Endothelial cell (in vitro differentiated cells): Measurements from ENCODE around the gene WDR37. TPM values are rescaled to one million over a fixed set of nuclear protein-coding genes. Genes with fewer than 3 reads are reported as not detected.

Source experiments
- DNase-seq: peaks from one replicate; pipeline ENCODE4 v3.0.0; 2021; ENCODE audit warnings: low spot score
- H3K27ac Mint-ChIP-seq: one replicate; pipeline ENCODE4 v1.8.0; 2021; ENCODE audit warnings: mixed read lengths, inconsistent platforms; ENCODE audit not compliant: unreplicated experiment
- H3K27me3 Mint-ChIP-seq: one replicate; pipeline ENCODE4 v1.8.0; 2021; ENCODE audit warnings: mild to moderate bottlenecking, moderate library complexity, mixed read lengths, inconsistent platforms; ENCODE audit not compliant: unreplicated experiment
- H3K36me3 Mint-ChIP-seq: one replicate; pipeline ENCODE4 v1.8.0; 2021; ENCODE audit warnings: mild to moderate bottlenecking, low read depth, mixed read lengths, inconsistent platforms; ENCODE audit not compliant: unreplicated experiment
- H3K4me1 Mint-ChIP-seq: one replicate; pipeline ENCODE4 v1.8.0; 2021; ENCODE audit warnings: mild to moderate bottlenecking, mixed read lengths, inconsistent platforms; ENCODE audit not compliant: unreplicated experiment
- H3K4me3 Mint-ChIP-seq: one replicate; pipeline ENCODE4 v1.8.0; 2021; ENCODE audit warnings: mild to moderate bottlenecking, mixed read lengths, inconsistent platforms; ENCODE audit not compliant: unreplicated experiment
- H3K9me3 Mint-ChIP-seq: one replicate; pipeline ENCODE4 v1.8.0; 2021; ENCODE audit warnings: mixed read lengths, inconsistent platforms; ENCODE audit not compliant: unreplicated experiment
- total RNA-seq: library from RNA; stranded (reverse); fragmentation: NEBNext Ultra II Directional; extraction: Animal tissue kit (Norgen Biotek cat#: 25700); gene quantifications from one replicate; pipeline ENCODE4 v1.2.1, GENCODE V29; 2021; ENCODE audit not compliant: unreplicated experiment
- TF ChIP-seq, protein P1 (sequence below): fragments of 200-600 bp; sonication (generic); IDR thresholded peaks from one replicate; pipeline ENCODE4 v1.5.0; 2021; ENCODE audit warnings: antibody characterized with exemption; ENCODE audit not compliant: unreplicated experiment

The WDR37 gene
- total RNA-seq, 1 donor from 2014 or later, result 32.6 TPM

DNA sequence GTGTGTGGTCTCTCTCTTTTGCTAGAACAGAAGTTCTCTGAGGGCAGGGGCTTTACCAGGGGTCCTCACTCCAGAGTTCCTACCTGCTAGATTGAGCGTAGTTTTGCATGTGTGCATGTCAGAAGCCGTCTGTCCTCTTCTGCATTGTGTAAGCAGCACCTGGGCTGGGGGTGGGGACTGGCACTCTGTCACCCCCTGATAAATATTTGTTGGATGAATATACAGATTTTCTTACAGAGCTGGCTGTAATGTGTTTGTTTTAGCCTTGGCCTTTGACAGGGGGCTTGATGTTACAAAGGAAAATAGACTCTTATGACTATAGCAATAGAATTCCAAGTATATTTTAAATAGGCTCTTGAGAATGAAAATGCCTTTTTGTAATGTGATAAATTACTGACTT, 46.6 kb downstream of the WDR37 start:
- Mint-ChIP-seq H3K9me3 (no peaks in the 10 kb centered on the region), H3K27ac (no peak overlapping the region), H3K27me3 (peaks cover 6% of the 10 kb centered on the region), H3K4me3 (no peak overlapping the region), H3K4me1 (peaks cover 17% of the 10 kb centered on the region), H3K36me3 (peaks cover 66% of the 10 kb centered on the region)
- TF ChIP-seq, protein P1, sequence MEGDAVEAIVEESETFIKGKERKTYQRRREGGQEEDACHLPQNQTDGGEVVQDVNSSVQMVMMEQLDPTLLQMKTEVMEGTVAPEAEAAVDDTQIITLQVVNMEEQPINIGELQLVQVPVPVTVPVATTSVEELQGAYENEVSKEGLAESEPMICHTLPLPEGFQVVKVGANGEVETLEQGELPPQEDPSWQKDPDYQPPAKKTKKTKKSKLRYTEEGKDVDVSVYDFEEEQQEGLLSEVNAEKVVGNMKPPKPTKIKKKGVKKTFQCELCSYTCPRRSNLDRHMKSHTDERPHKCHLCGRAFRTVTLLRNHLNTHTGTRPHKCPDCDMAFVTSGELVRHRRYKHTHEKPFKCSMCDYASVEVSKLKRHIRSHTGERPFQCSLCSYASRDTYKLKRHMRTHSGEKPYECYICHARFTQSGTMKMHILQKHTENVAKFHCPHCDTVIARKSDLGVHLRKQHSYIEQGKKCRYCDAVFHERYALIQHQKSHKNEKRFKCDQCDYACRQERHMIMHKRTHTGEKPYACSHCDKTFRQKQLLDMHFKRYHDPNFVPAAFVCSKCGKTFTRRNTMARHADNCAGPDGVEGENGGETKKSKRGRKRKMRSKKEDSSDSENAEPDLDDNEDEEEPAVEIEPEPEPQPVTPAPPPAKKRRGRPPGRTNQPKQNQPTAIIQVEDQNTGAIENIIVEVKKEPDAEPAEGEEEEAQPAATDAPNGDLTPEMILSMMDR, result no peak
- DNase-seq, result no peak

DNA sequence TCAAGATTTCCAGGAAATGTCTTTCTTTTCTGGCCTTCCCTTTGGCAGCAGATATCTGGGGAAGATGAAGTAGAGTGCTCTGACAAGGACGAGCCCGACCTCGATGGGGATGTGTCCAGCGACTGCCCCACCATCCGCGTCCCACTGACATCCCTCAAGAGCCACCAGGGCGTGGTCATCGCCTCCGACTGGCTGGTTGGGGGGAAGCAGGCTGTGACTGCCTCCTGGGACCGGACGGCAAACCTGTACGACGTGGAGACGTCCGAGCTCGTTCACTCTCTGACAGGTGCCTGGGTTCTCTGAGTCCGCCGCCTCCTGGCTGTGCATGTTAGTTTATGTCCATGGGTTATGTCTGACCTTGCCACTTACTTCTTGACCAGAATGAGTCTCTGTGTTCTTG, 47.4 kb downstream of the WDR37 start:
- peaks cover 9% of the 10 kb centered on the region for H3K27me3 Mint-ChIP-seq
- no peaks in the 10 kb centered on the region for H3K9me3 Mint-ChIP-seq
- TF ChIP-seq, protein P1, result no peak
- no peak for DNase-seq
- no peak overlapping the region for H3K27ac Mint-ChIP-seq
- H3K4me1 Mint-ChIP-seq, result peaks cover 17% of the 10 kb centered on the region
- H3K4me3 Mint-ChIP-seq, result peak overlapping the region; percentile 7
- H3K36me3 Mint-ChIP-seq, result peaks cover 72% of the 10 kb centered on the region

DNA sequence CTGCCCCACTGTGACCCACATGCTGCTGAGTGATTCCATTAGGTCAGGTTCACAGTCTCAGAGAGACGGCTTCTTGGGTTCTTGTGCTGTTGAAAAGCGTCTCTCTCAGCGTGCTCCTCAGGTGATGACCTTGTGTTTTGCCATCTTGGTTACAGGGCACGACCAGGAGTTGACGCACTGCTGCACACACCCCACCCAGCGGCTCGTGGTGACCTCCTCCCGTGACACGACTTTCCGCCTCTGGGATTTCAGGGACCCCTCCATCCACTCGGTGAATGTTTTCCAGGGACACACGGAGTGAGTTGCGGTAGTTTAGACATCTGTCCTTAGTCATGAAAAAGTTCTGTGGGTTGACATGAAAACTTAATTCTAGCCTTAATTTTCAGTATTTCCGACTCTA, 48.8 kb downstream of the WDR37 start:
- H3K4me3 Mint-ChIP-seq, result no peak overlapping the region
- DNase-seq, result no peak
- peaks cover 17% of the 10 kb centered on the region for H3K4me1 Mint-ChIP-seq
- TF ChIP-seq, protein P1, result no peak
- no peak overlapping the region for H3K27ac Mint-ChIP-seq
- peaks cover 11% of the 10 kb centered on the region for H3K27me3 Mint-ChIP-seq
- peaks cover 64% of the 10 kb centered on the region for H3K36me3 Mint-ChIP-seq
- H3K9me3 Mint-ChIP-seq, result no peaks in the 10 kb centered on the region

DNA sequence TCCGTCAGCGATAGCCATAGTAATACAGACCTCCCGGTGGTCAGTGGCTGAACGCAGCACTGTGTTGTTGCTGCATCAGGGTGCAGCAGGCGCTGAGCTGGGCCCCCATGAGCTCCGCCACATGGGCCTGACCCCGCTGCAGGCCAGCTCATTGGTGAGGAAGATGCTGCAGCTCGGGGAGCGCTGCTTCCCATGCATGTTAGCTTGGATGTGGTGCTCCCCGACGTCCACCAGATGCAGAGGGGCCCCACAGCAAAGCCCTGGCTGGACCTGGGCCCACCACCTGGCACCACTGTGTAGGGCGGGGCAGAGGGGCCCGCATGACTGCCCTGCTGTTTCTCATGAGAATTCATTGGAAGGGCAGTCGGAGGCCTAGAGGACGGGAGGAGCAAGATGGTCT, 50.8 kb downstream of the WDR37 start:
- H3K27me3 Mint-ChIP-seq, result peaks cover 9% of the 10 kb centered on the region
- DNase-seq, result no peak
- TF ChIP-seq, protein P1, result no peak
- peak overlapping the region; percentile 62 for H3K4me3 Mint-ChIP-seq
- H3K27ac Mint-ChIP-seq, result no peak overlapping the region
- peaks cover 13% of the 10 kb centered on the region for H3K4me1 Mint-ChIP-seq
- peaks cover 57% of the 10 kb centered on the region for H3K36me3 Mint-ChIP-seq
- no peaks in the 10 kb centered on the region for H3K9me3 Mint-ChIP-seq

DNA sequence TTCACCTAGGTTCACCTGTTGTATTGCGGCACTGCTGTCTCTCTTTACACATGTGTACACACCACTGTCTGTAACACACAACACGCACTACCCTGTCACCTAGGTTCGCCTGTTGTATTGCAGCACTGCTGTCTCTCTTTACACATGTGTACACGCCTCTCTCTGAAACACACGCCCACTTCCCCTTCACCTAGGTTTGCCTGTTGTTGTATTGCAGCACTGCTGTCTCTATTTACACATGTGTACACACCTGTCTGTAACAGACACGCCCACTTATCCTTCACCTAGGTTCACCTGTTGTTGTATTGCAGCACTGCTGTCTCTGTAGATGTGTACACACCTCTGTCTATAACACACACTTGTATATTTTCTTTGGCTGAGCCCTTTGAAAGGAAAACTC, 51.5 kb downstream of the WDR37 start:
- DNase-seq, result no peak
- no peak overlapping the region for H3K27ac Mint-ChIP-seq
- H3K27me3 Mint-ChIP-seq, result peaks cover 7% of the 10 kb centered on the region
- H3K4me3 Mint-ChIP-seq, result peak overlapping the region; percentile 33
- TF ChIP-seq, protein P1, result no peak
- peaks cover 13% of the 10 kb centered on the region for H3K4me1 Mint-ChIP-seq
- H3K36me3 Mint-ChIP-seq, result peaks cover 60% of the 10 kb centered on the region
- H3K9me3 Mint-ChIP-seq, result no peaks in the 10 kb centered on the region
